ENCODE data around the gene ENTHD1. TPM values are rescaled to one million over a fixed set of nuclear protein-coding genes. Genes with fewer than 3 reads are reported as not detected.

ENTHD1 gene
- total and polyA plus RNA-seq, 9 of the 15 experiments (the other 6 are each of a cell fraction or from before 2014, with no cell fraction given), result 0.13 to 0.98 (median 0.35) TPM

DNA sequence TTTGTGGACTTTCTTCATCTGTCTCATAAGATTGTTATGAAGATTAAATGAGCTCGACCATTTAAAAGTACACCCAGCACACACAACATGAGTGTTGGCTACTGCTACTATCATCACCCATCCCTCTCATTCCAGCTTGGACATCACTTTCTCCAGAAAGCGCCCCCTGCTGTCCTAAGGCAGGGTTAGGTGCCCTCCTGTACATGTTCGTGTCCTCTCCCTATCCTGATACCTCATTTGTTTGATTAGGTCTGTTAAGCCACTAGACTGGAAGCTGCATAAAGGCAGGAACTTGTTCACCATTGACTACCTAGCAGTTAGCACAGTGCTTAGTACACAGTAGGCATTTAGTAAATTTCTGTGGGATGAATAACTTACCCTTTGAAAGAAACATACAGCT, 85.5 kb downstream of the ENTHD1 start (continued):
- TF ChIP-seq ZNF143 (CRISPR knock-in tag; IDR thresholded peaks at IDR 0.05) (no peak), ZNF121 (CRISPR knock-in tag; conservative IDR thresholded peaks at IDR 0.05) (no peak), POLR2A (conservative IDR thresholded peaks at IDR 0.05) (no peak), STAG1 (CRISPR knock-in tag; IDR thresholded peaks at IDR 0.05; ENCODE audit: borderline replicate concordance) (no peak), SAFB (IDR thresholded peaks at IDR 0.05; ENCODE audit: borderline replicate concordance, low read depth, low read length) (no peak), TRIM28 (IDR thresholded peaks at IDR 0.05) (peak; percentile 34; the same call in 1 of the 2 replicates), ZKSCAN3 (CRISPR knock-in tag; IDR thresholded peaks at IDR 0.05) (no peak), RAD21 (CRISPR knock-in tag; conservative IDR thresholded peaks at IDR 0.05 in 1 of 2, IDR thresholded peaks at IDR 0.05 in 1 of 2) (peak in 1 of 2 experiments; percentile 37; a peak in 2 of 4 replicates), ILK (tag; IDR thresholded peaks at IDR 0.05; ENCODE audit: borderline replicate concordance, low read depth) (no peak), NR3C1 (CRISPR knock-in tag; IDR thresholded peaks at IDR 0.05) (no peak), ZNF184 (CRISPR knock-in tag; IDR thresholded peaks at IDR 0.05) (no peak), SMC3 (conservative IDR thresholded peaks at IDR 0.05; ENCODE audit: insufficient read depth, low read depth, low read length) (0 out of 2 replicates have a peak, but pooled peaks have one; percentile 14), TARDBP (IDR thresholded peaks at IDR 0.05) (no peak), ZFX (CRISPR knock-in tag; IDR thresholded peaks at IDR 0.05) (no peak), NR2C1 (IDR thresholded peaks at IDR 0.05) (no peak), NR2C1 (tag; IDR thresholded peaks at IDR 0.05) (no peak), ZNF324 (CRISPR knock-in tag; IDR thresholded peaks at IDR 0.05) (no peak), TRIM24 (IDR thresholded peaks at IDR 0.05) (peak in 1 of 2 experiments; percentile 48; a peak in 1 of 4 replicates), ZNF311 (CRISPR knock-in tag; IDR thresholded peaks at IDR 0.05) (no peak), ETV5 (CRISPR knock-in tag; IDR thresholded peaks at IDR 0.05; ENCODE audit: low read depth) (no peak), RNF2 (IDR thresholded peaks at IDR 0.05) (no peak), ZNF316 (IDR thresholded peaks at IDR 0.05) (peak; percentile 45; the same call in 1 of the 2 replicates), ZNF140 (CRISPR knock-in tag; IDR thresholded peaks at IDR 0.05) (no peak)
- TF ChIP-seq, protein P1, sequence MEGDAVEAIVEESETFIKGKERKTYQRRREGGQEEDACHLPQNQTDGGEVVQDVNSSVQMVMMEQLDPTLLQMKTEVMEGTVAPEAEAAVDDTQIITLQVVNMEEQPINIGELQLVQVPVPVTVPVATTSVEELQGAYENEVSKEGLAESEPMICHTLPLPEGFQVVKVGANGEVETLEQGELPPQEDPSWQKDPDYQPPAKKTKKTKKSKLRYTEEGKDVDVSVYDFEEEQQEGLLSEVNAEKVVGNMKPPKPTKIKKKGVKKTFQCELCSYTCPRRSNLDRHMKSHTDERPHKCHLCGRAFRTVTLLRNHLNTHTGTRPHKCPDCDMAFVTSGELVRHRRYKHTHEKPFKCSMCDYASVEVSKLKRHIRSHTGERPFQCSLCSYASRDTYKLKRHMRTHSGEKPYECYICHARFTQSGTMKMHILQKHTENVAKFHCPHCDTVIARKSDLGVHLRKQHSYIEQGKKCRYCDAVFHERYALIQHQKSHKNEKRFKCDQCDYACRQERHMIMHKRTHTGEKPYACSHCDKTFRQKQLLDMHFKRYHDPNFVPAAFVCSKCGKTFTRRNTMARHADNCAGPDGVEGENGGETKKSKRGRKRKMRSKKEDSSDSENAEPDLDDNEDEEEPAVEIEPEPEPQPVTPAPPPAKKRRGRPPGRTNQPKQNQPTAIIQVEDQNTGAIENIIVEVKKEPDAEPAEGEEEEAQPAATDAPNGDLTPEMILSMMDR (IDR thresholded peaks at IDR 0.05 in 2 of 3, conservative IDR thresholded peaks at IDR 0.05 in 1 of 3; ENCODE audit: insufficient read depth in 2 of 3, low read depth in 1 of 3, low read length in 3 of 3), result peak; percentile 14 to 39 (median 26); a peak in 3 of 6 replicates
- TF ChIP-seq, protein P2, sequence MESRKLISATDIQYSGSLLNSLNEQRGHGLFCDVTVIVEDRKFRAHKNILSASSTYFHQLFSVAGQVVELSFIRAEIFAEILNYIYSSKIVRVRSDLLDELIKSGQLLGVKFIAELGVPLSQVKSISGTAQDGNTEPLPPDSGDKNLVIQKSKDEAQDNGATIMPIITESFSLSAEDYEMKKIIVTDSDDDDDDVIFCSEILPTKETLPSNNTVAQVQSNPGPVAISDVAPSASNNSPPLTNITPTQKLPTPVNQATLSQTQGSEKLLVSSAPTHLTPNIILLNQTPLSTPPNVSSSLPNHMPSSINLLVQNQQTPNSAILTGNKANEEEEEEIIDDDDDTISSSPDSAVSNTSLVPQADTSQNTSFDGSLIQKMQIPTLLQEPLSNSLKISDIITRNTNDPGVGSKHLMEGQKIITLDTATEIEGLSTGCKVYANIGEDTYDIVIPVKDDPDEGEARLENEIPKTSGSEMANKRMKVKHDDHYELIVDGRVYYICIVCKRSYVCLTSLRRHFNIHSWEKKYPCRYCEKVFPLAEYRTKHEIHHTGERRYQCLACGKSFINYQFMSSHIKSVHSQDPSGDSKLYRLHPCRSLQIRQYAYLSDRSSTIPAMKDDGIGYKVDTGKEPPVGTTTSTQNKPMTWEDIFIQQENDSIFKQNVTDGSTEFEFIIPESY (CRISPR knock-in tag; IDR thresholded peaks at IDR 0.05), result no peak
- TF ChIP-seq, protein P3, sequence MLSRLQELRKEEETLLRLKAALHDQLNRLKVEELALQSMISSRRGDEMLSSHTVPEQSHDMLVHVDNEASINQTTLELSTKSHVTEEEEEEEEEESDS (CRISPR knock-in tag; IDR thresholded peaks at IDR 0.05), result no peak

Measured in K562 (cell line).